Pulmonary artery endothelial cell (primary cell): Measurements from ENCODE around the gene GRK7. TPM values are rescaled to one million over a fixed set of nuclear protein-coding genes. Genes with fewer than 3 reads are reported as not detected.
"Not testable (repeated sequence)": the region's sequence is repeated elsewhere in the genome, so short reads cannot be mapped to it uniquely, and the experiment has no call there.

Source experiments
- DNase-seq: peaks from one replicate; pipeline ENCODE4 v3.0.0-alpha.2; 2011; ENCODE audit warnings: low read depth, low spot score
- total RNA-seq: library from RNA; depleted of rRNA; stranded (reverse); fragments of >200 nt; gene quantifications from 2 replicates; pipeline ENCODE4 v1.2.3, GENCODE V29; 2014

Gene GRK7
- total RNA-seq, 1 donor from 2014 or later = not detected

DNA sequence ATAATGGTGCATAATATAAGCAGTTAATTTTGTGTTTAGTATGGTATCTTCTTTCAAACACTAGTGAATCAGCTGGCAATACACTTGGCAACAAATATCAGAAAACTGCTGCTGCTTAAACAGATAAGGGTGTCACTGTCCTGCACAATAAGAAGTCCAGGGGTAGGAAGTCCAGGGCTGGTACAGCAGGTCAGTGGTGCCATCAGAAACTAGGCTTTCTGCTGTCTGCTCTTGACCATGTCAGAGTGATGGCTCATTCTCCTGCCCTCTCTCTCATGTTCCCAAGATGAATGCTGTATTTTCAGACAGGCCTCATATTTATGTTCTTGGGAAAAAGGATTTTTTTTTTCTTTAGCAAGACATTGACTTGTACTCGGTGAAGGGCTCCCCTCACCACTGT is 9.2 kb upstream of the GRK7 start:
- DNase-seq = no peak

DNA sequence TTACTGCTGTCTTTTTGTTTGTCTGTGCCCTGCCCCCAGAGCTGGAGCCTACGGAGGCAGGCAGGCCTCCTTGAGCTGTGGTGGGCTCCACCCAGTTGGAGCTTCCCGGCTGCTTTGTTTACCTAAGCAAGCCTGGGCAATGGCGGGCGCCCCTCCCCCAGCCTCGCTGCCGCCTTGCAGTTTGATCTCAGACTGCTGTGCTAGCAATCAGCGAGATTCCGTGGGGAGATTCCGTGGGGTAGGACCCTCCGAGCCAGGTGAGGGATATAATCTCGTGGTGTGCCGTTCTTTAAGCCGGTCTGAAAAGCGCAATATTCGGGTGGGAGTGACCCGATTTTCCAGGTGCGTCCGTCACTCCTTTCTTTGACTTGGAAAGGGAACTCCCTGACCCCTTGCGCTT is 656 bp upstream of the GRK7 start:
- DNase-seq = not testable (repeated sequence)

DNA sequence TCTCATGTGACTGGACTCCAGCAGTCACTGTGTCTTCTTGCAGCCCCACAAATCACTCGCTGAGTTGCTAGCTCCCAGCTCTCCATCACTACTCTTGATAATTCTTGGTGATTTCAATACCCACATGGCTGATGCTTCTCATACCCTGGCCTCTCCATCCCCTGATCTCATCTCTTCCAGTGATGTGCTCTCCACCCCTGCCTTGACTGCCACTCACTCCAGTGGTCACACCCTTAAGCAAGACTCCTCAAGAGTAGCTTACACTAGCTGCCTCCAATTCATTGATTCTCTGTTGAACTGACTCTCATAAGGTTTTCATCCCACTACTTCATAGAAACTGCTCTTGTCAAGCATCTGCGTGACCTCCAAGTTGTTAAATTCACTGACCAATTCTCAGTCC is 837 bp downstream of the GRK7 start:
- no peak for DNase-seq

DNA sequence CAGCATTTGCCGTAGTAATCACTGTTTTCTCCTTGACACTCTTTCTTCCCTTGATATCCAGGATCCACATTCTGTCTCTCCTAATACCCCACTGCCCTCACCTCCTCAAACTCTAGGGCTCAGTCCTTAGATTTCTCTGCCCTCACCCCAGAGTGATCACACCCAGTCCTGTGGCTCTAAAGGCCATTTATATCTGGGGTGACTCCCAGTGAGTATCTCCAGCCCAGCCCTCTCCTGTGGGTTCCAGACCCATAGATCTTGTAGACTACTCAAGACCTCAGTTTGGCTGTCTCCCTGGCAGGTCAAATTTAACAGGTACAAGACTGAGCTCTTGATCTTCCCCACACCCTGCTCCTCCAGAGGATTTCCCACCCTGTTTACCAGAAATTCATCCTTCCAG is 1.3 kb downstream of the GRK7 start:
- no peak for DNase-seq

DNA sequence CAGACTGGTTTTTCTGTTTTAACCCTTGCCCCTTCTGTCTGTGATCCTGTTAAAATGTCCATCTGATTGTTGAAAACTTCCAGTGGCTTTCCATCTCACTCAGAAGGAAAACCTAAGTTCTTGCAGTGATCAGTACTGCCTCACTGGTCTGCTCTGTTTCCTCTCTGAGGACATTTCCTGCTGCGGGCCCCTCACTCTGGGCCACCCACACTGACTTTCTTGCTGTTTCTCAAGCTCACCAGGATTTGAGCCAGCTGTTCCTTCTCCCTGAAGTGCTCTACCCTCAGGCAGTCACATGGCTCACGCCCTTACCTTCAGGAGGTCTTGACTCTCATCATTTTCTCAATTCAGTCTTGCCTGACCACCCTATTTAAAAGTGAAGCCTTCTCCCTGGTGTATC is 1.8 kb downstream of the GRK7 start:
- no peak for DNase-seq

DNA sequence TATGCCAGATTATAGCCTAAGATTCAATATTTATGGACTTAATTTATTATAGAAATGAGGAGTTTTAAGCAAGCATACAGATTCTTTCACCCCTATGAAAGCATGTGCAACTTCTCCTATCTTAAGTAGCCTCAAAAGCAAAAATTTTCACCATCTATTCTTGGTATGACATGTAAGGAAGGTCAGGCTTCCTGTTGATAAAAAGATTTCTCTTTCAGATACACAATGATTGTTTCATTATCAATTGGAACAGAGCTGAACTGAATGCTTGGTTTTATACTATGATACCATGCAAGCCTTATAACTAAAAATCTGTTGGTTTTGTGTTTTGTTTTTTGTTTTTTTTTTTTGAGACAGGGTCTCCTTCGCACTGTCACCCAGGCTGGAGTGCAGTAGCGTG is 3.9 kb downstream of the GRK7 start:
- no peak for DNase-seq

DNA sequence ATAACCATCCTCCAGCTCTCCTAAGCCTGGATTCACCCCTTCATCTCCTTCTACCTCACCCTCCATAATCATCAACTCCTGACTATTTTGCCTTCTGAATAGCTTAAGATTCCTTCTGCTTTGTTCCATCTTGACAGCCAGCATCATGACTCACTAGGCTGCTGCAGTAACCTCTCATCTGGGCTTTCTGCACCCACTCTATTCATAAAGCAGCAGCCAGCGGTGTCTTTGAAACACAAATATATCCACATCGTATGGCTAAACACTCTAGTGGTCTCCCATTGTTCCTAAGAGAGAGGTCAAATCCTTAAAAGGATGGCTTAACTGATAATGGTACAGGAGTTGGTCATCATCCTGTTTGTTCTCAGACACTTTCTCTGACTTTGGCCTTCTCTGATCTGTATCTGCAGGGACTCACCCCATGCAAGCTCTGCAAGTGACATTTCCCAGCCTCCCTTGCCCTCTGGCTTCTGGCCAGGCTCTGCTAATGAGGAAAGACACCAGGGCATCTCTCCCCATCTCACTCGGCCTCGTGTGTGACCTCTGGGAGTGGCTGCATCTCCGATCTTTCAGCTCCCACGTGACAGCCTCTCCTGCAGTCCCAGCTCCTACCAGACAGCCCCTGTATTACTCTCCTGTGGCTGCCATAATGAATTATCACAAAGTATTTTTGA is 6.2 kb downstream of the GRK7 start:
- DNase-seq = peak; percentile 35

DNA sequence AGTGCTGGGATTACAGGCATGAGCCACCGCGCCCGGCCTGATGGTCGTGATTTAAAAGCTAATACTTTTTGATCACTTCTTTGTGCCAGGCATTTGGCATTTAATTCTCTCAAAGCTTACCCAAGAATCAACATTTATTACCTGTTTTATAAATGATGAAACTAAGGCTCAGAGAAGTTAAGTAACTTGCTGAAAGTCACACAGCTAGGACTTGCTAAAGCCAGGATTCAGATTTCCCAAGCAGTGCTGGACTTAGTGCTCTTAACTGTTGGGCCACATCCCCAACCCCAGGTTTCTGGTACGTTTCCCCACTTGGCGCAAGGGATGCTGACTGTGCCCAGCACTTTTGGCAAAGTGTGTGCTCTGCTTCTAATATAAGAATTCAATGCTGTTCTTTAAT is 10.5 kb downstream of the GRK7 start:
- no peak for DNase-seq

DNA sequence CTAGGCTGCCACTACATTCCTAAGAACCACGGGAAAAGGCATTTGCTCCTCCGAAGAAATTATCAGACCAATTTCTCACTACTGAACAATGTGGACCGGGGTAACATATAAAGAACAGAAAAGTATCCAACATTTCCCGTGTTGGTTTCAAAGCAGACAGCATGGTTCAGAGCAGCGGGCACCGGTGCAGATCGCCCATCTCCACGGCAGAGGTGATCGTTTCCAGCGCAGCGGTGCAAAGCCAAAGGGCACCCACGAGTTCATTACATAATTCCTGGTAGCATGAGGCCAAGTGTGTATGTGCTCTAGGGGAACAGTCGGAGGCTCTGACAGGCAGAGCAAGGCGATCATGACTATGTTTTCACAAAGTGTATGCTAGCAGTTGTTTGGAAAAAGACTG is 13.2 kb downstream of the GRK7 start:
- DNase-seq = no peak

DNA sequence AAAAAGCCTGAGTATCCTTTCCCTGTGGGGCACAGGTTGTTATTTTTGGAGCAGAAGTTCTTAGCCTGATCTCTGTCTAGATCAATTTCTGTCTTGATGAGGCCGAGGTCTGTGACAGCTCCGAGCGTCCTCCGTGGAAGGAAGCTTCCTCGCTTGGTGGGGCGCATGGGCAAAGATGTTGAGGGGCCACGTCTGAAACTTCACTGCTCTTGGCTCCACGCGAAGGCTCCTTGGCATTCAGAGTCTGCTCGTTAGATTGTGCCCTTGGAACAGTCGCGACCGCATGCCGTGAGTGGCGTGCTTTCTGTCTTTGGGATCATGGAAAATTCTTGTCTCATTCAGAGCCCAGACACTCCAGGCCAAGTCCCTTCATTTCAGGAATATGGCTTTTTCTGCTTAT is 13.7 kb downstream of the GRK7 start:
- no peak for DNase-seq

DNA sequence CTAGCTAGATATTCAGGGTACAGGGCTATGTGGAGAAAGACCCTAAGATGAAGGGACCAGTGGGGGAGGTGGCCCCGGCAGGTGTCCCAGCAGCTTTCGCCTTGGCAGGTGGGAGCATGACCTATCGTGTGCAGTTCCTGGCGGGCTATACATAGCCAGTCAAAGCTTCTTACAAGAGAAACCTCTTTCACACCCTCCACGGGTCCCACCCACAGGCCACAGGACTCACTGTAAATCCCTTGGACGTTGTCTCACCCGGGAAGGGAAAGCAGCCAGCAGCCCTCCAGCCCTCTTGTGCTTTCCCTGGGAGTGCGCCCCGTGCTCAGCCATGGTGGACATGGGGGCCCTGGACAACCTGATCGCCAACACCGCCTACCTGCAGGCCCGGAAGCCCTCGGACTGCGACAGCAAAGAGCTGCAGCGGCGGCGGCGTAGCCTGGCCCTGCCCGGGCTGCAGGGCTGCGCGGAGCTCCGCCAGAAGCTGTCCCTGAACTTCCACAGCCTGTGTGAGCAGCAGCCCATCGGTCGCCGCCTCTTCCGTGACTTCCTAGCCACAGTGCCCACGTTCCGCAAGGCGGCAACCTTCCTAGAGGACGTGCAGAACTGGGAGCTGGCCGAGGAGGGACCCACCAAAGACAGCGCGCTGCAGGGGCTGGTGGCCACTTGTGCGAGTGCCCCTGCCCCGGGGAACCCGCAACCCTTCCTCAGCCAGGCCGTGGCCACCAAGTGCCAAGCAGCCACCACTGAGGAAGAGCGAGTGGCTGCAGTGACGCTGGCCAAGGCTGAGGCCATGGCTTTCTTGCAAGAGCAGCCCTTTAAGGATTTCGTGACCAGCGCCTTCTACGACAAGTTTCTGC is 15.0 kb downstream of the GRK7 start:
- no peak for DNase-seq

DNA sequence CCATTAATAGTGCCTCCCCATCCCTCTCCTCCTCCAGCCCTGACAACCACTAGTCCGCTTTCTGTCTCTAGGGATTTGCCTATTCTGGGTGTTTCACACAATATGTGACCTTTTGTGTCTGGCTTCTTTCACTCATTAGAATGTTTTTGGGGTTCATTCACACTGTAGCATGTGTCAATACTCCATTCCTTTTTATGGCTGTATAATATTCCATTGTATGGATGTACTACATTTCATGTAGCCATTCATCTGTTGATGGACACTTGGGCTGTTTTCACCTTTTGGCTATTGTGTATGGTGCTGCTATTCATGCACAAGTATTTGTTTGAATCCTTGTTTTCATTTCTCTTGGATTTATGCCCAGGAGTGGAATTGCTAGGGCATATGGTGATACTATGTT is 16.5 kb downstream of the GRK7 start:
- no peak for DNase-seq

DNA sequence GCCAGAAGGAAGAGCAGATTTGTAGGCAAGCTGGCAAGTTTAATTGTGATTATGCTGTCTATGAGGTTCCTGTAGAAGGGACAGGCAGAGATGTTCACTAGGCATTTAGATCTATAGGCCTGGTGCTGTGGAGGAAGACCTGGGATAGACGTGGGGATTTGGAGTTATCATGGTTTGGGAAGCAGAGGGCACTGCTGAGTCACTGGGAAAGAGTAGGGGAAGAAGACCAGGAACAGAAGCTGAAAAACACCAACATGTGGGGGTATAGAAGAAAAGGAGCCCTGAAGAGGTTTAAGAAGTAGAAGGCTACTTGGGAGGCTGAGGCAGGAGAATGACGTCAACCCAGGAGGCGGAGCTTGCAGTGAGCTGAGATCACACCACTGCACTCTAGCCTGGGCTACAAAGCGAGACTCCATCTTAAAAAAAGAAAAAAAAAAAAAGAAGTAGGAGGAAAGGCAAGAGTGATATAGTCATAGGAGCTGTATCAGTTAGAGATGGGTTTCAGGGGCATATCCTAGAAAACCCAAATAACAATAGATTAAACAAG is 19.3 kb downstream of the GRK7 start:
- DNase-seq = no peak

DNA sequence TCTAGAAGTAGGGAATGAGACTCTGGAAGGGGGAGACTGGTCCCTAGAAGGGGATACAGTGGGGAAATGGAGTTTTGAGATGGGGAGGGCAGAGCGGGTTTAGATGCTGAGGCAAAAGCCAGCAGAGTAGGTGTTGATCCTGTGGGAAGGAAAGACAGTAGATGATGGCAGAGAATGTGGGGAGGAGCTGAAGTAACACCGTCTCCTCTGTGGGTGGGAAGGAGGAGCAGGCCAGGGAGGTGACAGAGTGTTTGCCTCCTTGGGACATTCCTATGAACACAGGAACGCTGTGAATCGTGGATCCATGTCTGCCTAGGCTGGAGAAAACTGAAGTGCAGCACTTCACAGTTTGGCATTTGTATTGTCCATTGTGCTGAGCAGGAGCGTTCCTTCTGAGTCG is 20.4 kb downstream of the GRK7 start:
- DNase-seq = no peak

DNA sequence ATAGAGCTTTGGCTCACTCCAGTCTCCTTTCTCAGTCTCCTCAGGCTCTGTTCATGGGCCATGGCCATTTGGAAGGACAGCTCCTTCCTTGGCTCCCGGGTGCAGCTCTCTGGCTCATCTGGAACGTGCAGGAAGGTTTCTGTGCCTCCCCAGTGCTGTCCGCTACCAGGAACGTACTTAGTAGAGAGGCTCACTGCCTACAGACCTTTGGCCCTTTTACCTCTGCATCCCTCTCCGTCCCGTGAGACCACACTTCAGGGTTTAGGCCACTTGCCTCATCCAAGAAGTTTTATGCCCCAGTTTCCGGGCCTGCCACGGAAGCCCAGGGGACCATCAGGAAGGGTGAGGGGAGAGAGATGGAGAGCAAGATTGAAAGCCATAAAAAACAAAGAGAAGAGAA is 20.9 kb downstream of the GRK7 start:
- no peak for DNase-seq

DNA sequence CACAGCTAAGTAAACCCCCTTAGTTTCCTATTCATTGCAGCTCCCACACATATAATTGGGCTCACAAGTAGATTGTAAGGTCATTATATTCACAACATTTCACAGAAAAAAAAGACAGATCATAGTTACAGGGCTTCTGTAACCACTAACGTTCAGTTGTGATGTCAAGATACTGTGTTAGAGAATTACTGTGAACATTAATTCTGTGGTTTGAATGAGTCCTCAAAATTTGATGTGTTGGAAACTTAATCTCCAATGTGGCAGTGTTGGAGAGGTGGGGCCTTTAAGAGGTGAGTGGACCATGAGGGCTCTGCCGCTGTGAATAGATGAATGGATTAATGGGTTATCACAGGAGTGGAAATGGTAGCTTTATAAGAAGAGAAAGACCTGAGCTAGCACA is 21.3 kb downstream of the GRK7 start:
- DNase-seq = no peak

DNA sequence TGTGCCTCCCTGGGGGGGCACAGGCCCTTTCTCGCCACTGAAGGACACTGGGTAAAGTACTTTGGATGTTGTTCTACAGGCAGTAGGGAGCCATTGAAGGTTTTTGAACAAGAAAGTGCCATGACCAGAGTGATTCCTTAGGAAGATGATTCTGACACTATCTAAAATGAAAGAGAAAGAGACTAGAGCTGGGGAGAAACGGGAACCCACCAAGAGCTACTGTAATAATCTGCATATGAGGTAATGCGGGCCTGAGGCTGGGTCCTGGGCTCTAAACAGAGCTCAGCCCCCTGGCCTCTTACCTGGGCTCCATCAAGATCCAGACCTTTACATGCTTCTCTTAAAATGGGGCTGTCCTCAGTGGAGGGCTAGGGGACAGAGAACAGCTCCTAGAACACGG is 24.9 kb downstream of the GRK7 start:
- no peak for DNase-seq

DNA sequence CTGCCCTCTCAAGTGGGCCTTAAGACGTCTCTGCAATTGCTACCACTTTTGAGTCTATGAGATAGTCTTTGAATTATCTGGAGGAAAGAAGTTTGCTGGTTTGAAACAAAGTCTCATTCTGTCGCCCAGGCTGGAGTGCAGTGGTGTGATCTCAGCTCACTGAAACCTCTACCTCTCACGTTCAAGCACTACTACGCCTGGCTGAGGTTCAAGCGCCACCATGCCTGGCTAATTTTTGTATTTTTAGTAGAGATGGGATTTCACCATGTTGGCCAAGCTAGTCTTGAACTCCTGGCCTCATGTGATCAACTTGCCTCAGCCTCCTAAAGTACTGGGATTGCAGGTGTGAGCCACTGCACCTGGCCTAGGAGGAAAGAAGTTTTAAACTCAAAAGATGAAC is 25.5 kb downstream of the GRK7 start:
- DNase-seq = not testable (repeated sequence)

DNA sequence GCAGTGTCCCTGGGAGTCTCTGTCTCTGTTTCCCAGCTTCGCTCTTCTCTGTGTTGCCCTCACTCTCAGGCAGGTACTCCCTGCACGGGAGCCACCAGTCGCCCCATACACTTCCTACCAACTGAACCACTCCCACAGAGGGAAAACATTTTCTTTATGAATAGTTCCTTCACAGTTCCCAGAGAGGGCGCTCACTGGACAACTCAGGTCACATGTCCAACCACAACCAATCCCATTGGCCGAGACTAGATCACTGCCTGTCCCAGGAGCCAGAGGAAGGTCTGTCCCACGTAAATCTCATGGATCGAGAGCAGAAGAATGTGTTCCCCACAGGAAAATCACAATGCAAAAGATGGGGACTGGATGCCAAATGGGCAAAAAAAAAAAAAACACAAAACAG is 26.1 kb downstream of the GRK7 start:
- DNase-seq = no peak

DNA sequence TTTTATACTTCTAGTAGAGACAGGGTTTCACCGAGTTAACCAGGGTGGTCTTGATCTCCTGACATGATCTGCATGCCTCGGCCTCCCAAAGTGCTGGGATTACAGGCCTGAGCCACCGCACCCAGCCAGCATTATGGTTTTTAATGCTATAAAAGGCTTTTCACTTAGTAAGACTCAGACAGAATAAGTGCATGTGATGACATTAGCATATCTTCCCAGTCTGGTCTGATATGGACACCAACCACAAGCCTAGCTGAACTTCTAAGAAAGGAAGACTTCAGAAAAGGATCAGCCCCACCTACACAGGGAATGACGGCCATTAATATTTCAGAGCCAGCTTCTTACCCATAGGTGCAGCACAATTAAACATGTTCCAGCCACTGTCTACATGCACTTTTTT is 27.0 kb downstream of the GRK7 start:
- no peak for DNase-seq

DNA sequence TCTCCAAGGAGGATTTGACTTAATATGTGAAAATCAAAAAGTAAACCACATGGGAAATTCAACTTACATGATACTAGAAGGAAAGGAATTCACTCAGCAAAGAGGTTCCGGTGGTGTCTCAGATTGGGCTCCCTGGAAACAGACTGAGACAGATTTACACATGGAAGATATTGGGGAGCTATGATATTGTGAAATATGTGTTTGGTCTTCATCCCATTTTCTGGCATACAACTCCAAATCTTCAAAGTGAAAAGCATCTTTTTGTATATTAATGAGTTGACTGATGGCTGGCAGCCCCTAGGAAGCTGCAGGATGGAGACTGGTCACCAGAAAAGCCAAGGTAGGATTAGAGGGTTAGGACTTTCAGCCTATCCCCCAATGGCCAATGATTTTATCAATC is 29.3 kb downstream of the GRK7 start:
- DNase-seq = no peak

DNA sequence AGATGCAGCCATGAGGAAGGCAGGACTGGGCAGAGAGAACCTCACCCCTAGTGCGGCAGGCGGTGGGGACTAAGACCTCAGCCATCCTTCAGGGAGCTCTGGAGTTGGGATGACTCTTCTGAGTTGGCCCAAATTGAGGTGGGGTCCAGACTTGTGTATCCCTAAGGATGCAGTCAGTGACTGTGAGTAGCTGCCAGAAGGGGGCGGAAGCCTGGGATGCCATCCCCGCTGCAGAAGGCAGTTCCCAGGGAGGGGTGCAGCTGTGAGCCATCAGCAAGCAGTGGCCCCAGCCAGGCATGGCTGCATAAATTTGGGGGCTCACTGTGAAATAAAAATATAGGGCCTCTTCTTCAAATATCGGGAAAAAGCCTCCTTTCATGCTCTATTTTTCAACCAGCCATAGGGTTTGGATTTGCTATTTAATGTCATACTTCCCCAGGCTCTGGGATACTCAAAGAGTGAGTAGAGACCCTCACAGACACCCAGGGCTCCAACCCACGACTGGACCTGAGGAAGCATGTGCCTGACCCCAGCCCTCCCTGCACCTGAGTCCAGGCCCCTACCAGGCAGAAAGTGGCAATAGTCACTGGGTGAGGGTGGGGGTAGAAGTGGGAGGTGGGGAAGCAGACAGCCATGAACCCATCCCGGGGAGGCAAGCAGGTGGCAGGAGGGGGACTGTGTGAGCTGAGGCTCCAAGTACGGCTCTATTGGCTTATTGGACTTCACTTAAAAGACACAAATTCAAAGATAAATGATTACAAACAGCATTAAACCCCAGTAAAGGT is 30.5 kb downstream of the GRK7 start:
- DNase-seq = no peak
